ENCODE results near the gene ANP32A.

The ANP32A gene

GRCh38 chr15:68809517-68809916 is 11.2 kb downstream of the ANP32A start:
- no peak overlapping the region for H3K4me3 ChIP-seq (ENCODE audit: low read length)
- H3K36me3 ChIP-seq (ENCODE audit: control insufficient read depth, insufficient read depth, low read length, severe bottlenecking) = no peaks in the 10 kb centered on the region
- peaks cover 22% of the 10 kb centered on the region for H3K4me1 ChIP-seq (ENCODE audit: control insufficient read depth, insufficient read depth, low read length)
- no peaks in the 10 kb centered on the region for H3K27me3 ChIP-seq (replicated peaks; ENCODE audit: control insufficient read depth, insufficient read depth, low read length)
- DNase-seq (ENCODE audit: low read depth) = no peak
- H3K9ac ChIP-seq (ENCODE audit: low read length) = no peak overlapping the region
- no peaks in the 10 kb centered on the region for H3K9me3 ChIP-seq (ENCODE audit: control insufficient read depth, low read length)

- no peaks in the 10 kb centered on the region for H3K36me3 ChIP-seq (ENCODE audit: control insufficient read depth, insufficient read depth, low read length, severe bottlenecking)
- peaks cover 22% of the 10 kb centered on the region for H3K4me1 ChIP-seq (ENCODE audit: control insufficient read depth, insufficient read depth, low read length)
These were observed 11.9 kb downstream of the ANP32A start for GRCh38 chr15:68808770-68809169.

GRCh38 chr15:68808091-68808490 is 12.6 kb downstream of the ANP32A start:
- H3K9me3 ChIP-seq (ENCODE audit: control insufficient read depth, low read length) = no peaks in the 10 kb centered on the region
- H3K9ac ChIP-seq (ENCODE audit: low read length) = no peak overlapping the region
- H3K27me3 ChIP-seq (replicated peaks; ENCODE audit: control insufficient read depth, insufficient read depth, low read length) = no peaks in the 10 kb centered on the region
- H3K4me1 ChIP-seq (ENCODE audit: control insufficient read depth, insufficient read depth, low read length) = peaks cover 17% of the 10 kb centered on the region
- DNase-seq (ENCODE audit: low read depth) = no peak
- no peaks in the 10 kb centered on the region for H3K36me3 ChIP-seq (ENCODE audit: control insufficient read depth, insufficient read depth, low read length, severe bottlenecking)
- no peak overlapping the region for H3K4me3 ChIP-seq (ENCODE audit: low read length)

More at GRCh38 chr15:68808770-68809169, 11.9 kb downstream of the ANP32A start:
- Histone ChIP-seq H3K4me3 (ENCODE audit: low read length) (no peak overlapping the region), H3K9me3 (ENCODE audit: control insufficient read depth, low read length) (no peaks in the 10 kb centered on the region), H3K9ac (ENCODE audit: low read length) (no peak overlapping the region), H3K27me3 (replicated peaks; ENCODE audit: control insufficient read depth, insufficient read depth, low read length) (no peaks in the 10 kb centered on the region)
- no peak for DNase-seq (ENCODE audit: low read depth)

- Histone ChIP-seq H3K36me3 (ENCODE audit: control insufficient read depth, insufficient read depth, low read length, severe bottlenecking) (no peaks in the 10 kb centered on the region), H3K4me3 (ENCODE audit: low read length) (no peak overlapping the region), H3K4me1 (ENCODE audit: control insufficient read depth, insufficient read depth, low read length) (peaks cover 8% of the 10 kb centered on the region), H3K9ac (ENCODE audit: low read length) (no peak overlapping the region), H3K9me3 (ENCODE audit: control insufficient read depth, low read length) (no peaks in the 10 kb centered on the region), H3K27me3 (replicated peaks; ENCODE audit: control insufficient read depth, insufficient read depth, low read length) (no peaks in the 10 kb centered on the region)
- DNase-seq (ENCODE audit: low read depth) = no peak
These were observed 13.4 kb downstream of the ANP32A start for GRCh38 chr15:68807249-68807648.

GRCh38 chr15:68806220-68807060 is 14.3 kb downstream of the ANP32A start:
- Histone ChIP-seq H3K27me3 (replicated peaks; ENCODE audit: control insufficient read depth, insufficient read depth, low read length) (no peaks in the 10 kb centered on the region), H3K36me3 (ENCODE audit: control insufficient read depth, insufficient read depth, low read length, severe bottlenecking) (no peaks in the 10 kb centered on the region), H3K9me3 (ENCODE audit: control insufficient read depth, low read length) (no peaks in the 10 kb centered on the region), H3K9ac (ENCODE audit: low read length) (no peak overlapping the region), H3K4me3 (ENCODE audit: low read length) (no peak overlapping the region), H3K4me1 (ENCODE audit: control insufficient read depth, insufficient read depth, low read length) (peaks cover 15% of the 10 kb centered on the region)
- no peak for DNase-seq (ENCODE audit: low read depth)

GRCh38 chr15:68802373-68802772 is 18.3 kb downstream of the ANP32A start:
- Histone ChIP-seq H3K4me3 (ENCODE audit: low read length) (no peak overlapping the region), H3K36me3 (ENCODE audit: control insufficient read depth, insufficient read depth, low read length, severe bottlenecking) (no peaks in the 10 kb centered on the region), H3K9ac (ENCODE audit: low read length) (no peak overlapping the region), H3K27me3 (replicated peaks; ENCODE audit: control insufficient read depth, insufficient read depth, low read length) (no peaks in the 10 kb centered on the region), H3K9me3 (ENCODE audit: control insufficient read depth, low read length) (no peaks in the 10 kb centered on the region), H3K4me1 (ENCODE audit: control insufficient read depth, insufficient read depth, low read length) (peaks cover 21% of the 10 kb centered on the region)
- no peak for DNase-seq (ENCODE audit: low read depth)

GRCh38 chr15:68801572-68802148 is 19.0 kb downstream of the ANP32A start:
- Histone ChIP-seq H3K4me1 (ENCODE audit: control insufficient read depth, insufficient read depth, low read length) (peaks cover 28% of the 10 kb centered on the region), H3K27me3 (replicated peaks; ENCODE audit: control insufficient read depth, insufficient read depth, low read length) (no peaks in the 10 kb centered on the region), H3K9ac (ENCODE audit: low read length) (no peak overlapping the region), H3K36me3 (ENCODE audit: control insufficient read depth, insufficient read depth, low read length, severe bottlenecking) (no peaks in the 10 kb centered on the region), H3K9me3 (ENCODE audit: control insufficient read depth, low read length) (no peaks in the 10 kb centered on the region), H3K4me3 (ENCODE audit: low read length) (no peak overlapping the region)
- no peak for DNase-seq (ENCODE audit: low read depth)

GRCh38 chr15:68800875-68801274 is 19.8 kb downstream of the ANP32A start:
- H3K4me3 ChIP-seq (ENCODE audit: low read length) = no peak overlapping the region
- no peaks in the 10 kb centered on the region for H3K9me3 ChIP-seq (ENCODE audit: control insufficient read depth, low read length)
- no peaks in the 10 kb centered on the region for H3K36me3 ChIP-seq (ENCODE audit: control insufficient read depth, insufficient read depth, low read length, severe bottlenecking)
- DNase-seq (ENCODE audit: low read depth) = no peak
- no peaks in the 10 kb centered on the region for H3K27me3 ChIP-seq (replicated peaks; ENCODE audit: control insufficient read depth, insufficient read depth, low read length)
- peaks cover 30% of the 10 kb centered on the region for H3K4me1 ChIP-seq (ENCODE audit: control insufficient read depth, insufficient read depth, low read length)
- H3K9ac ChIP-seq (ENCODE audit: low read length) = no peak overlapping the region

GRCh38 chr15:68798346-68799094 is 22.2 kb downstream of the ANP32A start:
- Histone ChIP-seq H3K9ac (ENCODE audit: low read length) (no peak overlapping the region), H3K36me3 (ENCODE audit: control insufficient read depth, insufficient read depth, low read length, severe bottlenecking) (no peaks in the 10 kb centered on the region), H3K4me1 (ENCODE audit: control insufficient read depth, insufficient read depth, low read length) (peaks cover 48% of the 10 kb centered on the region), H3K9me3 (ENCODE audit: control insufficient read depth, low read length) (no peaks in the 10 kb centered on the region), H3K27me3 (replicated peaks; ENCODE audit: control insufficient read depth, insufficient read depth, low read length) (no peaks in the 10 kb centered on the region), H3K4me3 (ENCODE audit: low read length) (no peak overlapping the region)
- no peak for DNase-seq (ENCODE audit: low read depth)

- Histone ChIP-seq H3K4me1 (ENCODE audit: control insufficient read depth, insufficient read depth, low read length) (peaks cover 48% of the 10 kb centered on the region), H3K27me3 (replicated peaks; ENCODE audit: control insufficient read depth, insufficient read depth, low read length) (no peaks in the 10 kb centered on the region), H3K9me3 (ENCODE audit: control insufficient read depth, low read length) (no peaks in the 10 kb centered on the region), H3K9ac (ENCODE audit: low read length) (peak overlapping the region; percentile 14), H3K4me3 (ENCODE audit: low read length) (no peak overlapping the region), H3K36me3 (ENCODE audit: control insufficient read depth, insufficient read depth, low read length, severe bottlenecking) (no peaks in the 10 kb centered on the region)
- DNase-seq (ENCODE audit: low read depth) = no peak
These were observed 22.9 kb downstream of the ANP32A start for GRCh38 chr15:68797599-68798345.

- Histone ChIP-seq H3K4me1 (ENCODE audit: control insufficient read depth, insufficient read depth, low read length) (peaks cover 47% of the 10 kb centered on the region), H3K9me3 (ENCODE audit: control insufficient read depth, low read length) (no peaks in the 10 kb centered on the region), H3K36me3 (ENCODE audit: control insufficient read depth, insufficient read depth, low read length, severe bottlenecking) (no peaks in the 10 kb centered on the region), H3K4me3 (ENCODE audit: low read length) (no peak overlapping the region), H3K9ac (ENCODE audit: low read length) (peak overlapping the region; percentile 14), H3K27me3 (replicated peaks; ENCODE audit: control insufficient read depth, insufficient read depth, low read length) (no peaks in the 10 kb centered on the region)
- no peak for DNase-seq (ENCODE audit: low read depth)
These were observed 23.5 kb downstream of the ANP32A start for GRCh38 chr15:68797191-68797590.

Measured in adipocyte (in vitro differentiated cells).